Measurements from ENCODE around the gene SLAIN2.

SLAIN2 gene

GRCh38 chr4:48454591-48454990, 113.3 kb downstream of the SLAIN2 start:
- TF ChIP-seq, protein P1, sequence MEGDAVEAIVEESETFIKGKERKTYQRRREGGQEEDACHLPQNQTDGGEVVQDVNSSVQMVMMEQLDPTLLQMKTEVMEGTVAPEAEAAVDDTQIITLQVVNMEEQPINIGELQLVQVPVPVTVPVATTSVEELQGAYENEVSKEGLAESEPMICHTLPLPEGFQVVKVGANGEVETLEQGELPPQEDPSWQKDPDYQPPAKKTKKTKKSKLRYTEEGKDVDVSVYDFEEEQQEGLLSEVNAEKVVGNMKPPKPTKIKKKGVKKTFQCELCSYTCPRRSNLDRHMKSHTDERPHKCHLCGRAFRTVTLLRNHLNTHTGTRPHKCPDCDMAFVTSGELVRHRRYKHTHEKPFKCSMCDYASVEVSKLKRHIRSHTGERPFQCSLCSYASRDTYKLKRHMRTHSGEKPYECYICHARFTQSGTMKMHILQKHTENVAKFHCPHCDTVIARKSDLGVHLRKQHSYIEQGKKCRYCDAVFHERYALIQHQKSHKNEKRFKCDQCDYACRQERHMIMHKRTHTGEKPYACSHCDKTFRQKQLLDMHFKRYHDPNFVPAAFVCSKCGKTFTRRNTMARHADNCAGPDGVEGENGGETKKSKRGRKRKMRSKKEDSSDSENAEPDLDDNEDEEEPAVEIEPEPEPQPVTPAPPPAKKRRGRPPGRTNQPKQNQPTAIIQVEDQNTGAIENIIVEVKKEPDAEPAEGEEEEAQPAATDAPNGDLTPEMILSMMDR (IDR thresholded peaks at IDR 0.05; ENCODE audit: low read depth, low read length) = no peak
- in situ Hi-C loops (cut with HindIII; ENCODE audit: low sequenced_read_pairs) = no loop called here
- H3K4me3 ChIP-seq (ENCODE audit: low read depth, low read length) = no peak overlapping the region
- no peak for DNase-seq (ENCODE audit: low read depth, low spot score)

GRCh38 chr4:48461000-48461399, 119.7 kb downstream of the SLAIN2 start:
- in situ Hi-C loops (cut with HindIII; ENCODE audit: low sequenced_read_pairs) = no loop called here
- no peak overlapping the region for H3K4me3 ChIP-seq (ENCODE audit: low read depth, low read length)
- no peak for DNase-seq (ENCODE audit: low read depth, low spot score)
- TF ChIP-seq, protein P1 (IDR thresholded peaks at IDR 0.05; ENCODE audit: low read depth, low read length) = no peak

GRCh38 chr4:48462363-48462762, 121.0 kb downstream of the SLAIN2 start:
- no peak overlapping the region for H3K4me3 ChIP-seq (ENCODE audit: low read depth, low read length)
- DNase-seq (ENCODE audit: low read depth, low spot score) = no peak
- TF ChIP-seq, protein P1 (IDR thresholded peaks at IDR 0.05; ENCODE audit: low read depth, low read length) = no peak
- in situ Hi-C loops (cut with HindIII; ENCODE audit: low sequenced_read_pairs) = no loop called here

GRCh38 chr4:48467442-48467841, 126.1 kb downstream of the SLAIN2 start:
- no peak for DNase-seq (ENCODE audit: low read depth, low spot score)
- TF ChIP-seq, protein P1 (IDR thresholded peaks at IDR 0.05; ENCODE audit: low read depth, low read length) = no peak
- no peak overlapping the region for H3K4me3 ChIP-seq (ENCODE audit: low read depth, low read length)
- in situ Hi-C loops (cut with HindIII; ENCODE audit: low sequenced_read_pairs) = no loop called here

- DNase-seq (ENCODE audit: low read depth, low spot score) = no peak
- in situ Hi-C loops (cut with HindIII; ENCODE audit: low sequenced_read_pairs) = no loop called here
- no peak overlapping the region for H3K4me3 ChIP-seq (ENCODE audit: low read depth, low read length)
- TF ChIP-seq, protein P1 (IDR thresholded peaks at IDR 0.05; ENCODE audit: low read depth, low read length) = no peak
Measured at GRCh38 chr4:48467891-48468290, 126.6 kb downstream of the SLAIN2 start.

DNA sequence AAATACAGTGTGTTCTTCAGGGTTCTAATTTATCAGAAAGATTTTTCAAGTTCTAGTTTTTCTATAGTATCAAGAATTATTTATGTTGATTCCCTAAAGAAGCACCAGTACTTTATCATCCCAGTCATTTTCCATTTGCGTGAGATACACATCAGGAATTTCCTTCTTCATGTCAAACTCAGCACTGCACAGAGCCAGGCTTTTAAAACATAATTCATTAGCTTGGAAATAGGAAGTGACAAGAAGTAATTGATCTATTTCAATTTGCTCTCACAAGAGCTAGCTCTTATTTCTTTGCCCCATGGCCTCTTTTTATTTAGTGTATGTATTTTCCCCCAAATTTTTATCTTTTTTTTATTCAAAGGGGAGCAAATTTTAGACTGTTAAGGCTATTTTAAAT, 128.8 kb downstream of the SLAIN2 start:
- in situ Hi-C loops (cut with HindIII; ENCODE audit: low sequenced_read_pairs) = no loop called here
- TF ChIP-seq, protein P1 (IDR thresholded peaks at IDR 0.05; ENCODE audit: low read depth, low read length) = no peak
- DNase-seq (ENCODE audit: low read depth, low spot score) = no peak
- H3K4me3 ChIP-seq (ENCODE audit: low read depth, low read length) = no peak overlapping the region

DNA sequence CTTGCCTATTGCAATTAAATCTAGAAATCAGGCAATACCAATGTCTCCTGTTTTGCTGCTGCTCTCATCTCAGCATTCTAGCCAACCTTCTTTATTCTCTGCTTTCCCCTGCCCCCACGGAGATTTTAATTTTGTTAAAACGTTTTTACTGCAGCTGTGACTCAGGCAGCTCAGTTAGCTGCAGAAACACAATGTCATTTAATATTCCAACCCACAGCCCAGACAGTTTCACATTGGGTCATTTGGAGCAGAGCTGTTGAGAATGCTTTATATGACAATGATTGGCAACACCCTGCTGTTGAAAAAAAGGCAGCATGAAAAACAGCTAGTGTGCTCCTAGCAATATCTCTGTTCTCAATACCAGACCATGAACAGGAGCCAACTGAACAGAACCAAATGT, 129.2 kb downstream of the SLAIN2 start:
- H3K4me3 ChIP-seq (ENCODE audit: low read depth, low read length) = no peak overlapping the region
- in situ Hi-C loops (cut with HindIII; ENCODE audit: low sequenced_read_pairs) = no loop called here
- TF ChIP-seq, protein P1 (IDR thresholded peaks at IDR 0.05; ENCODE audit: low read depth, low read length) = no peak
- no peak for DNase-seq (ENCODE audit: low read depth, low spot score)
